GM23338 (cell line): ENCODE measurements around the gene SRSF3. TPM values are rescaled to one million over a fixed set of nuclear protein-coding genes. Genes with fewer than 3 reads are reported as not detected.
"Not testable (repeated sequence)": the region's sequence is repeated elsewhere in the genome, so short reads cannot be mapped to it uniquely, and the experiment has no call there.

Experiments used
- ATAC-seq: fragments of 200-7000 bp; cut with Tn5 transposase; 3 replicates; pipeline ENCODE4 v1.9.1; 2020
- DNase-seq: peaks from one replicate; pipeline ENCODE4 v3.0.0-alpha.2; 2015; ENCODE audit warnings: low spot score
- H2AFZ ChIP-seq: fragments of 200-600 bp; sonication (generic); 2 replicates; pipeline ENCODE4 v1.8.0; 2016; ENCODE audit warnings: antibody characterized with exemption, mild to moderate bottlenecking, moderate library complexity
- H3F3A ChIP-seq: fragments of 200-600 bp; sonication (generic); replicated peaks from 2 replicates; pipeline ENCODE4 v1.8.0; 2017; ENCODE audit warnings: antibody characterized with exemption, mixed run types, low read depth
- H3K27ac ChIP-seq: fragments of 200-600 bp; sonication (generic); 2 replicates; pipeline ENCODE4 v1.6.1; 2016; ENCODE audit warnings: low read depth
- H3K27me3 ChIP-seq: fragments of 200-600 bp; sonication (generic); 2 replicates; pipeline ENCODE4 v1.8.0; 2016; ENCODE audit warnings: mild to moderate bottlenecking, mixed run types, moderate library complexity; ENCODE audit not compliant: insufficient read depth
- H3K36me3 ChIP-seq: fragments of 200-600 bp; sonication (generic); 2 replicates; pipeline ENCODE4 v1.8.0; 2016; ENCODE audit warnings: mild to moderate bottlenecking; ENCODE audit not compliant: insufficient read depth
- H3K4me1 ChIP-seq: fragments of 200-600 bp; sonication (generic); 2 replicates; pipeline ENCODE4 v1.8.0; 2016; ENCODE audit warnings: mild to moderate bottlenecking, moderate library complexity; ENCODE audit not compliant: insufficient read depth
- H3K4me2 ChIP-seq: fragments of 200-600 bp; sonication (generic); 2 replicates; pipeline ENCODE4 v1.7.1; 2017; ENCODE audit warnings: mixed run types
- H3K4me3 ChIP-seq: fragments of 200-600 bp; sonication (generic); 2 replicates; pipeline ENCODE4 v1.6.1; 2016; ENCODE audit warnings: mixed run types
- H3K79me2 ChIP-seq: fragments of 200-600 bp; sonication (generic); replicated peaks from 2 replicates; pipeline ENCODE4 v1.8.0; 2017; ENCODE audit warnings: mild to moderate bottlenecking; ENCODE audit not compliant: insufficient read depth
- H3K9me2 ChIP-seq: fragments of 200-600 bp; sonication (generic); 2 replicates; pipeline ENCODE4 v1.8.0; 2017; ENCODE audit not compliant: insufficient read depth
- H4K20me1 ChIP-seq: fragments of 200-600 bp; sonication (generic); replicated peaks from 2 replicates; pipeline ENCODE4 v1.8.0; 2017; ENCODE audit warnings: mild to moderate bottlenecking; ENCODE audit not compliant: insufficient read depth
- H3K27ac Mint-ChIP-seq: 2 replicates; pipeline ENCODE4 v1.8.0; 2020; ENCODE audit warnings: inconsistent platforms, mild to moderate bottlenecking, moderate library complexity, mixed read lengths
- H3K27me3 Mint-ChIP-seq: 3 replicates; pipeline ENCODE4 v1.8.0; 2022; ENCODE audit warnings: low read depth, mild to moderate bottlenecking, moderate library complexity, mixed read lengths, inconsistent platforms; ENCODE audit not compliant: insufficient read depth, poor library complexity
- H3K36me3 Mint-ChIP-seq: 3 replicates; pipeline ENCODE4 v1.8.0; 2021; ENCODE audit warnings: low read depth, mild to moderate bottlenecking, inconsistent platforms, moderate library complexity, mixed read lengths
- H3K4me1 Mint-ChIP-seq: 3 replicates; pipeline ENCODE4 v1.8.0; 2020; ENCODE audit warnings: mild to moderate bottlenecking, inconsistent platforms, mixed read lengths
- H3K4me3 Mint-ChIP-seq: 3 replicates; pipeline ENCODE4 v1.8.0; 2021; ENCODE audit warnings: moderate library complexity, mild to moderate bottlenecking, inconsistent platforms, mixed read lengths
- H3K9me3 Mint-ChIP-seq: 3 replicates; pipeline ENCODE4 v1.8.0; 2020; ENCODE audit warnings: moderate library complexity, mild to moderate bottlenecking, inconsistent platforms, mixed read lengths
- EZH2phosphoT487 ChIP-seq: fragments of 200-600 bp; sonication (generic); IDR thresholded peaks from one replicate; pipeline ENCODE4 v1.8.1; 2018; ENCODE audit warnings: antibody characterized with exemption; ENCODE audit not compliant: unreplicated experiment
- JUNB ChIP-seq: IDR thresholded peaks from one replicate; pipeline ENCODE4 v1.6.1; 2016; ENCODE audit warnings: antibody characterized with exemption; ENCODE audit not compliant: unreplicated experiment
- NANOG ChIP-seq: IDR thresholded peaks from 2 replicates; pipeline ENCODE4 v1.6.1; 2016; ENCODE audit warnings: antibody characterized with exemption, borderline replicate concordance
- POLR2AphosphoS5 ChIP-seq: IDR thresholded peaks from 2 replicates; pipeline ENCODE4 v1.6.1; 2016; ENCODE audit warnings: antibody characterized with exemption, low read depth
- ZNF114 ChIP-seq: fragments of 250-450 bp; sonication (Bioruptor Pico); IDR thresholded peaks from 2 replicates; pipeline ENCODE4 v1.5.0; 2020; ENCODE audit warnings: mild to moderate bottlenecking, moderate library complexity
- polyA plus RNA-seq: library from polyadenylated mRNA; unstranded; fragments of >200 nt; fragmentation: Nextera tagmentation; extraction: Ambion mirVana; gene quantifications from 2 replicates; pipeline ENCODE4 v1.2.1, GENCODE V29; 2016
- total RNA-seq: library from RNA; depleted of rRNA; stranded (reverse); fragments of >200 nt; shearing (Covaris generic); gene quantifications from 2 replicates; pipeline ENCODE4 v1.2.3, GENCODE V29; 2014
- TF ChIP-seq, protein P1 (sequence below): IDR thresholded peaks from 2 replicates; pipeline ENCODE4 v1.6.1; 2016; ENCODE audit warnings: antibody characterized with exemption
- TF ChIP-seq, protein P2 (sequence below), 2 experiments: fragments of 200-600 bp in 1 of 2; sonication (generic) in 1 of 2; conservative IDR thresholded peaks; 2 replicates each; pipeline versions ENCODE4 v1.5.1 to v1.6.1; 2016 to 2017; ENCODE audit warnings: antibody characterized with exemption in 2 of 2, low read depth in 2 of 2, mild to moderate bottlenecking in 2 of 2, moderate library complexity in 1 of 2
- TF ChIP-seq, protein P3 (sequence below): IDR thresholded peaks from one replicate; pipeline ENCODE4 v1.6.1; 2018; ENCODE audit warnings: antibody characterized with exemption; ENCODE audit not compliant: unreplicated experiment

Gene SRSF3
- total and polyA plus RNA-seq, 2 experiments from 2014 or later: 436 to 655 TPM

DNA sequence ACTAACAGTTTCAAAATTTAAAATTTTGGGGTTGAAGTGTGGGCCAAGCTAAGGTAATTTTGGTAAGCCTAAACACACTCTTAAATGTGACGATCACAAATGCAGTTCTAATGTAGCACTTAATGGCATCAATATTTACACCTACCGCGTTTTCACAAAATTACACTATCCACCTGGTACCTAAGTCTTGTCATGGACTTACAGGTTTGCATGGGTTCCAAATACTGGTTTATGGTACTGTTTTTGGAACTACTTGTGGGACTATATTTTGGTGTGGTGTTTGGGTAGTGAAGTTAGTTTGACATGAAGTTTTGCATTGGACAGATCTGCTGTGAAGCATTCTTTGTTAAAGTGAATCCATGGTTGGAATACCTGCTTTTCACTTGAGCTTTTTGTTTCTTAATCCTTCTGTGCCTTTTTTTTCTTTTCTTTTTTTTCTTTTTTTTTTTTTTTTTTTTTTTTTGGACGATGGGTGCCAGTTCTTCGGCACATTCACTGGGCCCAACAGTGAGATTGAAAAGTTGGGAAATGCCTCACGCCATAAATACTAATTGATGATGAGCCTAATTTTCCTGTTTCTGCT, 6.5 kb downstream of the SRSF3 start:
- Histone ChIP-seq H3K9me2 (no peaks in the 10 kb centered on the region), H2AFZ (no peak overlapping the region), H4K20me1 (peaks cover 93% of the 10 kb centered on the region), H3K79me2 (peaks cover 100% of the 10 kb centered on the region), H3K36me3 (peaks cover 97% of the 10 kb centered on the region), H3F3A (peaks cover 80% of the 10 kb centered on the region), H3K4me2 (0 out of 2 replicates have a peak overlapping the region, but pooled peaks have one; percentile 50), H3K4me3 (no peak overlapping the region), H3K27ac (peak overlapping the region; percentile 76), H3K27me3 (no peaks in the 10 kb centered on the region), H3K4me1 (peaks cover 30% of the 10 kb centered on the region)
- Mint-ChIP-seq H3K4me3 (peak overlapping the region; percentile 31), H3K27ac (no peak overlapping the region), H3K4me1 (peaks cover 48% of the 10 kb centered on the region), H3K36me3 (peaks cover 99% of the 10 kb centered on the region), H3K27me3 (peaks cover 17% of the 10 kb centered on the region), H3K9me3 (peaks cover 4% of the 10 kb centered on the region; the same call in 1 of the 3 replicates)
- no peak for ATAC-seq
- no peak for DNase-seq
- TF ChIP-seq NANOG (no peak), POLR2AphosphoS5 (no peak), JUNB (no peak), ZNF114 (CRISPR knock-in tag) (no peak), EZH2phosphoT487 (no peak)
- TF ChIP-seq, protein P1, sequence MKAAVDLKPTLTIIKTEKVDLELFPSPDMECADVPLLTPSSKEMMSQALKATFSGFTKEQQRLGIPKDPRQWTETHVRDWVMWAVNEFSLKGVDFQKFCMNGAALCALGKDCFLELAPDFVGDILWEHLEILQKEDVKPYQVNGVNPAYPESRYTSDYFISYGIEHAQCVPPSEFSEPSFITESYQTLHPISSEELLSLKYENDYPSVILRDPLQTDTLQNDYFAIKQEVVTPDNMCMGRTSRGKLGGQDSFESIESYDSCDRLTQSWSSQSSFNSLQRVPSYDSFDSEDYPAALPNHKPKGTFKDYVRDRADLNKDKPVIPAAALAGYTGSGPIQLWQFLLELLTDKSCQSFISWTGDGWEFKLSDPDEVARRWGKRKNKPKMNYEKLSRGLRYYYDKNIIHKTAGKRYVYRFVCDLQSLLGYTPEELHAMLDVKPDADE: no peak
- TF ChIP-seq, protein P2, sequence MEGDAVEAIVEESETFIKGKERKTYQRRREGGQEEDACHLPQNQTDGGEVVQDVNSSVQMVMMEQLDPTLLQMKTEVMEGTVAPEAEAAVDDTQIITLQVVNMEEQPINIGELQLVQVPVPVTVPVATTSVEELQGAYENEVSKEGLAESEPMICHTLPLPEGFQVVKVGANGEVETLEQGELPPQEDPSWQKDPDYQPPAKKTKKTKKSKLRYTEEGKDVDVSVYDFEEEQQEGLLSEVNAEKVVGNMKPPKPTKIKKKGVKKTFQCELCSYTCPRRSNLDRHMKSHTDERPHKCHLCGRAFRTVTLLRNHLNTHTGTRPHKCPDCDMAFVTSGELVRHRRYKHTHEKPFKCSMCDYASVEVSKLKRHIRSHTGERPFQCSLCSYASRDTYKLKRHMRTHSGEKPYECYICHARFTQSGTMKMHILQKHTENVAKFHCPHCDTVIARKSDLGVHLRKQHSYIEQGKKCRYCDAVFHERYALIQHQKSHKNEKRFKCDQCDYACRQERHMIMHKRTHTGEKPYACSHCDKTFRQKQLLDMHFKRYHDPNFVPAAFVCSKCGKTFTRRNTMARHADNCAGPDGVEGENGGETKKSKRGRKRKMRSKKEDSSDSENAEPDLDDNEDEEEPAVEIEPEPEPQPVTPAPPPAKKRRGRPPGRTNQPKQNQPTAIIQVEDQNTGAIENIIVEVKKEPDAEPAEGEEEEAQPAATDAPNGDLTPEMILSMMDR (conservative IDR thresholded peaks at IDR 0.05; ENCODE audit: low read depth in 2 of 2): no peak
- TF ChIP-seq, protein P3, sequence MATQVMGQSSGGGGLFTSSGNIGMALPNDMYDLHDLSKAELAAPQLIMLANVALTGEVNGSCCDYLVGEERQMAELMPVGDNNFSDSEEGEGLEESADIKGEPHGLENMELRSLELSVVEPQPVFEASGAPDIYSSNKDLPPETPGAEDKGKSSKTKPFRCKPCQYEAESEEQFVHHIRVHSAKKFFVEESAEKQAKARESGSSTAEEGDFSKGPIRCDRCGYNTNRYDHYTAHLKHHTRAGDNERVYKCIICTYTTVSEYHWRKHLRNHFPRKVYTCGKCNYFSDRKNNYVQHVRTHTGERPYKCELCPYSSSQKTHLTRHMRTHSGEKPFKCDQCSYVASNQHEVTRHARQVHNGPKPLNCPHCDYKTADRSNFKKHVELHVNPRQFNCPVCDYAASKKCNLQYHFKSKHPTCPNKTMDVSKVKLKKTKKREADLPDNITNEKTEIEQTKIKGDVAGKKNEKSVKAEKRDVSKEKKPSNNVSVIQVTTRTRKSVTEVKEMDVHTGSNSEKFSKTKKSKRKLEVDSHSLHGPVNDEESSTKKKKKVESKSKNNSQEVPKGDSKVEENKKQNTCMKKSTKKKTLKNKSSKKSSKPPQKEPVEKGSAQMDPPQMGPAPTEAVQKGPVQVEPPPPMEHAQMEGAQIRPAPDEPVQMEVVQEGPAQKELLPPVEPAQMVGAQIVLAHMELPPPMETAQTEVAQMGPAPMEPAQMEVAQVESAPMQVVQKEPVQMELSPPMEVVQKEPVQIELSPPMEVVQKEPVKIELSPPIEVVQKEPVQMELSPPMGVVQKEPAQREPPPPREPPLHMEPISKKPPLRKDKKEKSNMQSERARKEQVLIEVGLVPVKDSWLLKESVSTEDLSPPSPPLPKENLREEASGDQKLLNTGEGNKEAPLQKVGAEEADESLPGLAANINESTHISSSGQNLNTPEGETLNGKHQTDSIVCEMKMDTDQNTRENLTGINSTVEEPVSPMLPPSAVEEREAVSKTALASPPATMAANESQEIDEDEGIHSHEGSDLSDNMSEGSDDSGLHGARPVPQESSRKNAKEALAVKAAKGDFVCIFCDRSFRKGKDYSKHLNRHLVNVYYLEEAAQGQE: no peak

DNA sequence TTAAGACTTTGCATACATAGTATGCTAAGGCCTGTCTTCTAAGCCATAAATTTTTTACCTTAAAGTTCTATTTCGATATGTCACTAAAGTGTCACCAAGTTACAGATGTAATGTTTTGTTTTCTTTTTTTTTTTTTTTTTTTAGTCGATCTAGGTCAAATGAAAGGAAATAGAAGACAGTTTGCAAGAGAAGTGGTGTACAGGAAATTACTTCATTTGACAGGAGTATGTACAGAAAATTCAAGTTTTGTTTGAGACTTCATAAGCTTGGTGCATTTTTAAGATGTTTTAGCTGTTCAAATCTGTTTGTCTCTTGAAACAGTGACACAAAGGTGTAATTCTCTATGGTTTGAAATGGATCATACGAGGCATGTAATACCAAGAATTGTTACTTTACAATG, 7.7 kb downstream of the SRSF3 start:
- H3K4me3 ChIP-seq: peak overlapping the region; percentile 6; the same call in 1 of the 2 replicates
- not testable (repeated sequence) for H3K4me3 Mint-ChIP-seq, H3K9me2 ChIP-seq, H3K9me3 Mint-ChIP-seq, H3K4me2 ChIP-seq, H3K27ac ChIP-seq, H2AFZ ChIP-seq, H3K27me3 ChIP-seq, ATAC-seq, H3K27ac Mint-ChIP-seq, H3K27me3 Mint-ChIP-seq, DNase-seq
- H3F3A ChIP-seq: peaks cover 77% of the 10 kb centered on the region
- Mint-ChIP-seq H3K4me1 (peaks cover 49% of the 10 kb centered on the region), H3K36me3 (peaks cover 99% of the 10 kb centered on the region)
- H4K20me1 ChIP-seq: peaks cover 86% of the 10 kb centered on the region
- peaks cover 30% of the 10 kb centered on the region for H3K4me1 ChIP-seq
- H3K36me3 ChIP-seq: peaks cover 96% of the 10 kb centered on the region
- H3K79me2 ChIP-seq: peaks cover 95% of the 10 kb centered on the region
